Measurements from ENCODE around the gene ATP2B3. TPM values are rescaled to one million over a fixed set of nuclear protein-coding genes. Genes with fewer than 3 reads are reported as not detected.
A peak's percentile ranks its signal among the peaks of the same experiment; 100 is the strongest.

The ATP2B3 gene
- total and polyA plus RNA-seq, 7 experiments from 2014 or later, result not detected

DNA sequence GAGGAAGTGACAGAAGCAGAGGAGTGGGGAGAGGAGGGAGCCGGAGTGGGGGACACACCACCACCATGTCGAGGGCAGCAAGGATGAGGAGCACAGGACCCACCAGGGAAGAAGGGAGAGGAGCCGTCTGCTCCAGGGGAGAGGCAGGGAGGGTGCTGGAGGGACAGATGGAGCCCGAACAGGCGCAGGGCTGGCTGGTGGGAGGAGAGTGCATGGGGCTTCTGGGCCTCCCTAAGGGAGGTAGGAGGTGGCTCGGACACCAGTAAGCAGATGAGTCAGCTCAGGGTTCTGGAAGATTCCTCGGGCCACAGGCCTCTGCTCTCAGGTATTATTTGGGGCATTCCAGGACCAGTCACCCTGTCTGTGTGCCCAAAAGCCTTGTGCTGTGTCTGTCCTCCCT lies 29.8 kb downstream of the ATP2B3 start:
- DNase-seq, result no peak
- Histone ChIP-seq H3K27ac (ENCODE audit: low read depth, low read length) (no peak overlapping the region), H3K4me1 (ENCODE audit: control insufficient read depth in 2 of 2, insufficient read depth in 2 of 2, low read length in 2 of 2) (no peaks in the 10 kb centered on the region), H3K36me3 (ENCODE audit: control insufficient read depth in 2 of 3, insufficient read depth in 3 of 3, low read length in 3 of 3) (no peaks in the 10 kb centered on the region), H3K9me3 (ENCODE audit: control insufficient read depth in 2 of 3, low read length in 3 of 3) (no peaks in the 10 kb centered on the region), H3K27me3 (ENCODE audit: control insufficient read depth in 2 of 2, insufficient read depth in 2 of 2, low read length in 2 of 2) (no peaks in the 10 kb centered on the region), H3K4me3 (ENCODE audit: low read length) (no peak overlapping the region)
- Mint-ChIP-seq H3K4me1 (no peaks in the 10 kb centered on the region), H3K27me3 (no peaks in the 10 kb centered on the region), H3K9me3 (peaks cover 0 to 1% (median 0%) of the 10 kb centered on the region in 11 donors), H3K36me3 (no peaks in the 10 kb centered on the region), H3K27ac (no peak overlapping the region), H3K4me3 (no peak overlapping the region)
- ChIA-PET POLR2A (no interaction called here), CTCF (no interaction called here)
- ATAC-seq, result no peak
- intact Hi-C loops (cut with micrococcal nuclease), result no loop called here

DNA sequence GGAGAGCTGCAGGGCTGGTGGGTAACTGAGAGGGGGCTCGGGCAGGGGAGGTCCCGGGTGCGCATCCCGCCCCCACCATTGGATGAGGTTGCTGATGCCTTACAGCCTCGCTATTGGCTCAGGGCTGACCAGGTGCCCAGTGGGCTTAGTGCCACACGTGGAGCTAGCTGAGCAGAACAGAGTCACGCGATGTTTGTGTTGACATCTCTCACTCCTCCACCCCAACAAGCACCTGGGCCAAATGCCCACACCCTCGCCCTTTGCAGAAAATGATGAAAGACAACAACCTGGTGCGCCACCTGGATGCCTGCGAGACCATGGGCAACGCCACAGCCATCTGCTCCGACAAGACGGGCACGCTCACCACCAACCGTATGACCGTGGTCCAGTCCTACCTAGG lies 31.8 kb downstream of the ATP2B3 start:
- no peaks in the 10 kb centered on the region for H3K36me3 Mint-ChIP-seq
- no peaks in the 10 kb centered on the region for H3K9me3 ChIP-seq (ENCODE audit: control insufficient read depth in 2 of 3, low read length in 3 of 3)
- peaks cover 0 to 3% (median 0%) of the 10 kb centered on the region in 7 donors for H3K4me1 Mint-ChIP-seq
- H3K4me3 Mint-ChIP-seq, result no peak overlapping the region
- ChIA-PET POLR2A (no interaction called here), CTCF (interaction anchor here (1.5 kb wide), 1 partner anchor 119 kb away, joined by 5 read pairs; no protein-coding TSS in a partner anchor)
- no peak overlapping the region for H3K4me3 ChIP-seq (ENCODE audit: low read length)
- H3K27ac ChIP-seq (ENCODE audit: low read depth, low read length), result no peak overlapping the region
- no peak overlapping the region for H3K27ac Mint-ChIP-seq
- intact Hi-C loops (cut with micrococcal nuclease), result no loop called here
- ATAC-seq (no peak), DNase-seq (no peak)
- H3K27me3 Mint-ChIP-seq, result no peaks in the 10 kb centered on the region
- H3K36me3 ChIP-seq (ENCODE audit: control insufficient read depth in 2 of 3, insufficient read depth in 3 of 3, low read length in 3 of 3), result no peaks in the 10 kb centered on the region
- no peaks in the 10 kb centered on the region for H3K4me1 ChIP-seq (ENCODE audit: control insufficient read depth in 2 of 2, insufficient read depth in 2 of 2, low read length in 2 of 2)
- no peaks in the 10 kb centered on the region for H3K27me3 ChIP-seq (ENCODE audit: control insufficient read depth in 2 of 2, insufficient read depth in 2 of 2, low read length in 2 of 2)
- H3K9me3 Mint-ChIP-seq, result peaks cover 0 to 1% (median 0%) of the 10 kb centered on the region in 11 donors

DNA sequence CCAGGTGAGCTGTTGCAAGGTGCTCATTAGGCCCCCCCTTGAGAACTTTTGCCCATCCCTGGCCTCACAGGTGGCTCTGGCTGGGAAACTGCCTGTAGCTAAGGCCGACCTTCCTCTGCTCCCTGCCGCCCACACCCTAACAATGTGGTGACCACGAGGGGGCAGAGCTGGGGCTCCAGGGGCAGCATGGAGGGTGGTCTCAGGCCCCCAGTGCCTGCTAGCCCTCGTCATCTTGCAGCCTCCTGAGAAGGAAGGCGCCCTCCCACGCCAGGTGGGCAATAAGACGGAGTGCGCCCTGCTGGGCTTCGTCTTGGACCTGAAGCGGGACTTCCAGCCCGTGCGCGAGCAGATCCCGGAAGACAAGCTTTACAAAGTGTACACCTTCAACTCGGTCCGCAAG lies 32.4 kb downstream of the ATP2B3 start:
- no peak overlapping the region for H3K4me3 Mint-ChIP-seq
- H3K4me1 ChIP-seq (ENCODE audit: control insufficient read depth in 2 of 2, insufficient read depth in 2 of 2, low read length in 2 of 2), result no peaks in the 10 kb centered on the region
- H3K9me3 ChIP-seq (ENCODE audit: control insufficient read depth in 2 of 3, low read length in 3 of 3), result no peaks in the 10 kb centered on the region
- H3K27me3 Mint-ChIP-seq, result no peaks in the 10 kb centered on the region
- DNase-seq (no peak), ATAC-seq (no peak)
- ChIA-PET POLR2A (no interaction called here), CTCF (interaction anchor here (0.7 to 1.5 kb wide), 2 partner anchors 118 to 592 kb away, joined by 4 to 5 read pairs; no protein-coding TSS in a partner anchor)
- no peak overlapping the region for H3K27ac ChIP-seq (ENCODE audit: low read depth, low read length)
- peaks cover 0 to 1% (median 0%) of the 10 kb centered on the region in 11 donors for H3K9me3 Mint-ChIP-seq
- intact Hi-C loops (cut with micrococcal nuclease), result loop anchor here in 1 of 2 donors (5.0 kb wide), 2 partner anchors 402 to 593 kb away; no protein-coding TSS in a partner anchor
- H3K36me3 ChIP-seq (ENCODE audit: control insufficient read depth in 2 of 3, insufficient read depth in 3 of 3, low read length in 3 of 3), result no peaks in the 10 kb centered on the region
- no peak overlapping the region for H3K4me3 ChIP-seq (ENCODE audit: low read length)
- no peaks in the 10 kb centered on the region for H3K36me3 Mint-ChIP-seq
- no peaks in the 10 kb centered on the region for H3K27me3 ChIP-seq (ENCODE audit: control insufficient read depth in 2 of 2, insufficient read depth in 2 of 2, low read length in 2 of 2)
- no peak overlapping the region for H3K27ac Mint-ChIP-seq
- peaks cover 0 to 3% (median 0%) of the 10 kb centered on the region in 7 donors for H3K4me1 Mint-ChIP-seq

DNA sequence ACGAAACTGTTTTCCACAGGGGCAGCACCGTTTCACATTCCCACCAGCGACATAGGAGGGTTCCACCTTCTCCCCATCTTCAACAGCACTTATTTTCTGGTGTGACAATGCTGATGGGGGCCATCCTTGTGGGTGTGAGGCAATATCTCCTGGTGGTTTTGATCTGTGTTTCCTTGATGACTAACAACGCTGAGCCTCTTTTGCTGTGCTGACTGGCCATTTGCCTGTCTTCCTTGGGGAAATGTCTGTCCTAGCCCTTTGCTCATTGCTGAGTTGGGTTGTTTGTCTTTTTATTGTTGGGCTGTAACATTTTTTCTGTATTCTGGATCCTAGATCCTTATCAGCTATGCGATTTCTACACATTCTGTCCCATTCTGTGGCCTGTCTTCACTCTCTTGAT lies 33.7 kb downstream of the ATP2B3 start:
- ChIA-PET CTCF (no interaction called here), POLR2A (no interaction called here)
- H3K9me3 Mint-ChIP-seq, result peaks cover 0 to 1% (median 0%) of the 10 kb centered on the region in 11 donors
- no peak overlapping the region for H3K27ac ChIP-seq (ENCODE audit: low read depth, low read length)
- intact Hi-C loops (cut with micrococcal nuclease), result loop anchor here in 1 of 2 donors (5.0 kb wide), 2 partner anchors 401 to 594 kb away; no protein-coding TSS in a partner anchor
- peaks cover 0 to 3% (median 0%) of the 10 kb centered on the region in 7 donors for H3K4me1 Mint-ChIP-seq
- no peaks in the 10 kb centered on the region for H3K27me3 Mint-ChIP-seq
- H3K4me3 Mint-ChIP-seq, result no peak overlapping the region
- no peak for ATAC-seq
- H3K9me3 ChIP-seq (ENCODE audit: control insufficient read depth in 2 of 3, low read length in 3 of 3), result no peaks in the 10 kb centered on the region
- H3K4me1 ChIP-seq (ENCODE audit: control insufficient read depth in 2 of 2, insufficient read depth in 2 of 2, low read length in 2 of 2), result no peaks in the 10 kb centered on the region
- no peak overlapping the region for H3K4me3 ChIP-seq (ENCODE audit: low read length)
- DNase-seq, result no peak
- no peak overlapping the region for H3K27ac Mint-ChIP-seq
- no peaks in the 10 kb centered on the region for H3K27me3 ChIP-seq (ENCODE audit: control insufficient read depth in 2 of 2, insufficient read depth in 2 of 2, low read length in 2 of 2)
- no peaks in the 10 kb centered on the region for H3K36me3 Mint-ChIP-seq
- no peaks in the 10 kb centered on the region for H3K36me3 ChIP-seq (ENCODE audit: control insufficient read depth in 2 of 3, insufficient read depth in 3 of 3, low read length in 3 of 3)

DNA sequence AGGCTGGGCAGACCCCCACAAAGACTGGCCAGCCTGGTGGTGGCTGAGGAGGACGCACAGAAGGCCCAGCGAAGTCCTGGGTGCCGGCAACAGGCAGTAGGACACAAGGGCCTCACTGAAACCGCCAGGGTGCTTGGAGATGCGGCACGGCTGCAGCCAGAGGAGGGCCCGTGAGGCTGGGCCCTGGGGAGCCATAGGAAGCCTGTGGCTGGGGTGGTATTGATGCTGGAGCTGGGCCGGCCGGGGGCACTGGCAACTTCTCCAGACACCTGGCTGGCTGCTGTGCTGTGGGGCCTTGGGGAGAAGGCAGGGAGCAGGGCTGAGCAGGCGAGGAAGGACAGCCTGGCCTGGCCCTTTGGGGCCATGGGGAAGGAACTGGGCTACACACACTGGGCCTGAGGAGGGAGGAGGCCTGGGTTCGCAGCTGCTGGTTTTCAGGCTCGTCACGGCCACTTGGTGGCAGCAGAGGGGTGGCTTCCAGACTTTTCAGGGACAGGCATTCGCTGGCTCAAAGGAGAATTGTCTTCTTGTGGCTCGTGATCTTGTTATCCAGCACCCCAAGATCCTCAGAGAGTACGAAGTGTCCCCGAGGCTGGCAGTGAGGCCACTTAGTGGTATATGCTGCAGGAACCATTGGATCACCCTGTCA lies 37.2 kb downstream of the ATP2B3 start:
- Histone ChIP-seq H3K4me3 (ENCODE audit: low read length) (no peak overlapping the region), H3K27me3 (ENCODE audit: control insufficient read depth in 2 of 2, insufficient read depth in 2 of 2, low read length in 2 of 2) (no peaks in the 10 kb centered on the region), H3K27ac (ENCODE audit: low read depth, low read length) (no peak overlapping the region), H3K36me3 (ENCODE audit: control insufficient read depth in 2 of 3, insufficient read depth in 3 of 3, low read length in 3 of 3) (no peaks in the 10 kb centered on the region), H3K9me3 (ENCODE audit: control insufficient read depth in 2 of 3, low read length in 3 of 3) (no peaks in the 10 kb centered on the region), H3K4me1 (ENCODE audit: control insufficient read depth in 2 of 2, insufficient read depth in 2 of 2, low read length in 2 of 2) (no peaks in the 10 kb centered on the region)
- Mint-ChIP-seq H3K4me1 (peaks cover 0 to 3% (median 0%) of the 10 kb centered on the region in 7 donors), H3K4me3 (no peak overlapping the region), H3K27me3 (no peaks in the 10 kb centered on the region), H3K9me3 (no peaks in the 10 kb centered on the region), H3K36me3 (no peaks in the 10 kb centered on the region), H3K27ac (no peak overlapping the region)
- ChIA-PET CTCF (interaction anchor here (0.7 to 4.8 kb wide), 8 partner anchors 16 to 116 kb away, joined by 3 to 27 read pairs (median 4); partner anchors contain the start of gene DUSP9), POLR2A (interaction anchor here (0.9 kb wide), 1 partner anchor 52 kb away, joined by 4 read pairs; no protein-coding TSS in a partner anchor)
- ATAC-seq (peak; percentile 78), DNase-seq (peak; percentile 26 to 71 (median 57))
- intact Hi-C loops (cut with micrococcal nuclease), result loop anchor here (1.0 to 5.0 kb wide), 9 partner anchors 29 to 597 kb away; partner anchors contain the start of gene DUSP9 (in 1 of the 2)

DNA sequence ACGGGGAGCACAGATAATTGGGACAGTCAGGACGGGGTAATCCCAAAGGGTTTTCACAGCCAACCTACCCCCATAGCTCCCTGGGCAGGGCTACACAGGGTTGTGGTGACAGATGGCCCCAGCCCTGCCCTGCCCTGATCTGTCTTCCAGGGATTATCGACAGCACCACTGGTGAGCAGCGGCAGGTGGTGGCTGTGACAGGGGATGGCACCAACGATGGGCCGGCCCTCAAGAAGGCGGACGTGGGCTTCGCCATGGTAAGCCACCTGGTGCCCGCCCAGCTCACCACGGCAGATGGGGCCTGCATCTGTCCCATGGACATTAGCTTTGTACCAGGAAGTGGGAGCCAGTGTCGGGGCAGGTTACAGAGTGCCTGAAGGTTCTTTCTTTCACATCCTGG lies 39.3 kb downstream of the ATP2B3 start:
- ATAC-seq (no peak), DNase-seq (no peak)
- intact Hi-C loops (cut with micrococcal nuclease), result loop anchor here in 1 of 2 donors (5.0 kb wide), 1 partner anchor 91 kb away; the partner anchor contains the start of gene DUSP9
- ChIA-PET CTCF (interaction anchor here (4.8 kb wide), 1 partner anchor 110 kb away, joined by 27 read pairs; no protein-coding TSS in a partner anchor), POLR2A (no interaction called here)
- Mint-ChIP-seq H3K27ac (no peak overlapping the region), H3K27me3 (no peaks in the 10 kb centered on the region), H3K36me3 (no peaks in the 10 kb centered on the region), H3K4me1 (peaks cover 0 to 4% (median 0%) of the 10 kb centered on the region in 7 donors), H3K9me3 (no peaks in the 10 kb centered on the region), H3K4me3 (no peak overlapping the region)
- Histone ChIP-seq H3K4me3 (ENCODE audit: low read length) (no peak overlapping the region), H3K4me1 (ENCODE audit: control insufficient read depth in 2 of 2, insufficient read depth in 2 of 2, low read length in 2 of 2) (no peaks in the 10 kb centered on the region), H3K36me3 (ENCODE audit: control insufficient read depth in 2 of 3, insufficient read depth in 3 of 3, low read length in 3 of 3) (no peaks in the 10 kb centered on the region), H3K27ac (ENCODE audit: low read depth, low read length) (no peak overlapping the region), H3K9me3 (ENCODE audit: control insufficient read depth in 2 of 3, low read length in 3 of 3) (no peaks in the 10 kb centered on the region), H3K27me3 (ENCODE audit: control insufficient read depth in 2 of 2, insufficient read depth in 2 of 2, low read length in 2 of 2) (no peaks in the 10 kb centered on the region)

Measured in naive thymus-derived CD4-positive, alpha-beta T cell (primary cell).